ENCODE measurements around the gene UBD.

The UBD gene

GRCh38 chr6:29510746-29511300, 48.7 kb downstream of the UBD start:
- ChIA-PET CTCF (interaction anchor here (0.5 to 1.6 kb wide), 12 partner anchors 10 to 673 kb away, joined by 3 to 9 read pairs (median 4); partner anchors contain the start of gene OR12D1), POLR2A (no interaction called here)
- Histone ChIP-seq H3K4me1 (ENCODE audit: control insufficient read depth, insufficient read depth, low read length) (peaks cover 8% of the 10 kb centered on the region), H3K9me3 (ENCODE audit: control insufficient read depth, insufficient read depth, low read depth, low read length) (no peaks in the 10 kb centered on the region), H3K27ac (ENCODE audit: extremely low read depth, low read depth, low read length) (no peak overlapping the region), H3K36me3 (ENCODE audit: control insufficient read depth in 2 of 2, insufficient read depth in 1 of 2, low read length in 2 of 2) (no peaks in the 10 kb centered on the region), H3K4me3 (ENCODE audit: low read depth, low read length) (no peak overlapping the region)
- TF ChIP-seq FEZF1 (tag by site-specific recombination; IDR thresholded peaks at IDR 0.05) = no peak
- TF ChIP-seq ZNF223 (tag by site-specific recombination; IDR thresholded peaks at IDR 0.05) = no peak
- no peak for TF ChIP-seq ZNF621 (tag by site-specific recombination; IDR thresholded peaks at IDR 0.05)
- no peak for TF ChIP-seq ZNF670 (tag by site-specific recombination; IDR thresholded peaks at IDR 0.05; ENCODE audit: low read depth)
- TF ChIP-seq ZNF768 (tag by site-specific recombination; IDR thresholded peaks at IDR 0.05) = no peak
- TF ChIP-seq TRIM28 (IDR thresholded peaks at IDR 0.05; ENCODE audit: borderline replicate concordance, low read length) = no peak
- no peak for TF ChIP-seq ZBTB6 (tag by site-specific recombination; IDR thresholded peaks at IDR 0.05)
- TF ChIP-seq ZNF514 (tag by site-specific recombination; IDR thresholded peaks at IDR 0.05) = no peak
- no peak for TF ChIP-seq ZNF354C (tag by site-specific recombination; IDR thresholded peaks at IDR 0.05; ENCODE audit: borderline replicate concordance, low read depth)
- TF ChIP-seq ZSCAN4 (tag by site-specific recombination; IDR thresholded peaks at IDR 0.05) = no peak
- TF ChIP-seq MYNN (tag by site-specific recombination; IDR thresholded peaks at IDR 0.05; ENCODE audit: borderline replicate concordance) = no peak
- no peak for TF ChIP-seq KLF1 (tag by site-specific recombination; IDR thresholded peaks at IDR 0.05)
- no peak for TF ChIP-seq ZNF776 (tag by site-specific recombination; IDR thresholded peaks at IDR 0.05; ENCODE audit: borderline replicate concordance)

- no peak overlapping the region for H3K4me3 ChIP-seq (ENCODE audit: low read depth, low read length)
- H3K9me3 ChIP-seq (ENCODE audit: control insufficient read depth, insufficient read depth, low read depth, low read length) = no peaks in the 10 kb centered on the region
- ChIA-PET CTCF (interaction anchor here (0.5 to 1.6 kb wide), 12 partner anchors 10 to 1401 kb away, joined by 3 to 9 read pairs (median 3); partner anchors contain the start of gene OR12D1), POLR2A (no interaction called here)
- H3K36me3 ChIP-seq (ENCODE audit: control insufficient read depth in 2 of 2, insufficient read depth in 1 of 2, low read length in 2 of 2) = no peaks in the 10 kb centered on the region
- no peak overlapping the region for H3K27ac ChIP-seq (ENCODE audit: extremely low read depth, low read depth, low read length)
- peaks cover 8% of the 10 kb centered on the region; the same call in 1 of the 2 replicates for H3K4me1 ChIP-seq (ENCODE audit: control insufficient read depth, insufficient read depth, low read length)
- TF ChIP-seq ZNF629 (tag by site-specific recombination; IDR thresholded peaks at IDR 0.05) = 0 out of 2 replicates have a peak, but pooled peaks have one; percentile 24
- 0 out of 2 replicates have a peak, but pooled peaks have one; percentile 12 for TF ChIP-seq EGR2 (tag by site-specific recombination; IDR thresholded peaks at IDR 0.05; ENCODE audit: low read depth)
- 0 out of 2 replicates have a peak, but pooled peaks have one; percentile 19 for TF ChIP-seq ZNF335 (tag by site-specific recombination; conservative IDR thresholded peaks at IDR 0.05)
- peak; percentile 52 for TF ChIP-seq CTCF (tag by site-specific recombination; IDR thresholded peaks at IDR 0.05)
- peak; percentile 80 for TF ChIP-seq GLIS1 (tag by site-specific recombination; IDR thresholded peaks at IDR 0.05)
- TF ChIP-seq ZNF398 (tag by site-specific recombination; IDR thresholded peaks at IDR 0.05) = peak; percentile 52; the same call in 1 of the 2 replicates
- TF ChIP-seq IKZF3 (tag by site-specific recombination; IDR thresholded peaks at IDR 0.05) = 0 out of 2 replicates have a peak, but pooled peaks have one; percentile 16
- TF ChIP-seq AEBP2 (tag by site-specific recombination; IDR thresholded peaks at IDR 0.05; ENCODE audit: borderline replicate concordance) = no peak
- TF ChIP-seq ZNF366 (tag by site-specific recombination; conservative IDR thresholded peaks at IDR 0.05) = 0 out of 2 replicates have a peak, but pooled peaks have one; percentile 19
- TF ChIP-seq ZBTB48 (tag by site-specific recombination; IDR thresholded peaks at IDR 0.05) = 0 out of 2 replicates have a peak, but pooled peaks have one; percentile 29
- TF ChIP-seq ZNF169 (tag by site-specific recombination; IDR thresholded peaks at IDR 0.05) = no peak
- TF ChIP-seq ZNF843 (tag by site-specific recombination; IDR thresholded peaks at IDR 0.05) = 0 out of 2 replicates have a peak, but pooled peaks have one; percentile 30
- peak; percentile 40; the same call in 1 of the 2 replicates for TF ChIP-seq PRDM6 (tag by site-specific recombination; IDR thresholded peaks at IDR 0.05)
Measured at GRCh38 chr6:29510202-29510601, 49.3 kb downstream of the UBD start.

Data from HEK293 (cell line).